Measurements from ENCODE around the gene HOXB4.

HOXB4 gene

DNA sequence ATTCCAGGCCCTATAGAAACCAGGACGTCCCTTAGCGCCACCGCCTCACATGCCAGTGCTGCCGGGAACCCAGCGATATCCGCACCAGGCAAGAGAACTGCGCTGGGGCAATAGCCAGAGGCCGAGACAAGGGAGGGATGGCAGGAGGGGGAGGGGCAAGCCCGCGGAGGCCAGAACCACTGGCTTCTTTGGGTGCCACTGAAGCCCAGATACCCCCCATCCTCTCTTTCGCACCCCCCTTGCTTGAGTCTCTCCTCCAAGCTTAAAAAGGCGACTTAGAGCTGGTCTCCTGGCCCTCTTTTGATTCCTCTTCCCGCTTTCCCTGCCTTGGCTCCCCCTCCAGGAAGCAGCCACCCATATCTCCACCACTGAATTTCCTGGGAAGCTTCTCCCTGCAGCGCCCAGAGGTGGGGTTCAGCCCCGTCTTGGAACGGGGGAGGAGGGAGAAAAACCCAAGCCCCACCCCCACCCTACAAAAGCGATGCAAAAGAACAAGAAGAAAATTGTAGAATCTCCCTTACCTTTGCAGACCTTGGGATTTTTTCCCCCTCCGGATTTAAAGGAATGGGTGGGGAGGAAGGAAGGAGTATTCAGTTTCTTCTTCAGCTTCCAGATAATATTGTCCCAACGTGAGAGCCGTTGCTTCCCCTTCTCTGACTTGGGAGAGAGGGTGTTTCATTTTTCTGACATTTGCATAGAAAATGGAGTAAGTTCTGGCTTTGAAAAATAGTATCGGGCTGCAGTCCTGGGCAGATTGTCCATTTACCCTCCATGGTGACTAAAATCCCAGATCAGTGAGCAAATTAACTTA lies 26.0 kb upstream of the HOXB4 start:
- H3K4me3 ChIP-seq (ENCODE audit: low read length), result no peak overlapping the region
- no peak for DNase-seq (ENCODE audit: low read depth)
- TF ChIP-seq, protein P1, sequence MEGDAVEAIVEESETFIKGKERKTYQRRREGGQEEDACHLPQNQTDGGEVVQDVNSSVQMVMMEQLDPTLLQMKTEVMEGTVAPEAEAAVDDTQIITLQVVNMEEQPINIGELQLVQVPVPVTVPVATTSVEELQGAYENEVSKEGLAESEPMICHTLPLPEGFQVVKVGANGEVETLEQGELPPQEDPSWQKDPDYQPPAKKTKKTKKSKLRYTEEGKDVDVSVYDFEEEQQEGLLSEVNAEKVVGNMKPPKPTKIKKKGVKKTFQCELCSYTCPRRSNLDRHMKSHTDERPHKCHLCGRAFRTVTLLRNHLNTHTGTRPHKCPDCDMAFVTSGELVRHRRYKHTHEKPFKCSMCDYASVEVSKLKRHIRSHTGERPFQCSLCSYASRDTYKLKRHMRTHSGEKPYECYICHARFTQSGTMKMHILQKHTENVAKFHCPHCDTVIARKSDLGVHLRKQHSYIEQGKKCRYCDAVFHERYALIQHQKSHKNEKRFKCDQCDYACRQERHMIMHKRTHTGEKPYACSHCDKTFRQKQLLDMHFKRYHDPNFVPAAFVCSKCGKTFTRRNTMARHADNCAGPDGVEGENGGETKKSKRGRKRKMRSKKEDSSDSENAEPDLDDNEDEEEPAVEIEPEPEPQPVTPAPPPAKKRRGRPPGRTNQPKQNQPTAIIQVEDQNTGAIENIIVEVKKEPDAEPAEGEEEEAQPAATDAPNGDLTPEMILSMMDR (conservative IDR thresholded peaks at IDR 0.05; ENCODE audit: low read depth, low read length), result no peak

DNA sequence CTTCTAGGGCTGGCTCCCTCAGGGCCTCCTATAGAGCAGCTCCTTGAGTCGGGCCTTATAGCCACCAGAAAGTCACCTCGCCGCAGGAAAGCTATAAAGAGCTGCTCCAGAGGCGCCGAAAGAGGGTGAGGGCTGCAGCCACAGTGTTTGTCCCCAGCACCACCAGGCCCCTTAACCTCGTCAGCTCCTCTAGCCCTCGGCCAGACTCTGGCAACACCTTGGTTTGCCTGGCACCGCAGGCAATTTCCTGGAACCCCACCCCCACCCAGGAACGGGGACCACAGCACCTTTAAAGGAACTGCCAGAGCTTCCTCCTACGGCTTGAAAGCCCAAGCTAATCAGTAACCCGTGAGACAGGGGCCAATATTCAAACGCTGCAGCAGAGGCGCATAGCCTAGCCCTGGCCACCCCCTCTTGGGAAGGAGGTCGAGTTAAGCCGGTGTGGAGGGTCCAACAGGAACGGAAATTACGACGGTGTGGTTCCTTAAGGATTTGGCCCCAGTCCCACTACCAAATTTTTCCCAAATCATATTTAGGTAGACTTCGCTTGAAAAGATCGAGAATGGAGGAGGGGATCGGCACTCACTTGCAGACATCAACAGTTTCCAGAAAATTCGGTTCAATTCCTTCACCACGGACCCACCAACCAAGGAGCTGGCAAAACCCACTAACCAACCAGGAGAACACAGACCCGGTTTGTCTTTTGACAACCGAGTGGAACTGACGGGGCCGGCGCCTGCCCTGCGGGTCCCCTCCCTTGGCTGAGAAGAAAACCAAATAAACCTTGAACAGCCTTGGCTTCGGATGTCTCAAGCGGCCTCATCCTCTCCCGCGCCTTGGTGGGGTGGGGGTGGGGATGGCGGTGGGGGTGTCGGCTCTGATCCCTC lies 23.6 kb upstream of the HOXB4 start:
- TF ChIP-seq, protein P1 (conservative IDR thresholded peaks at IDR 0.05; ENCODE audit: low read depth, low read length), result no peak
- no peak overlapping the region for H3K4me3 ChIP-seq (ENCODE audit: low read length)
- no peak for DNase-seq (ENCODE audit: low read depth)

DNA sequence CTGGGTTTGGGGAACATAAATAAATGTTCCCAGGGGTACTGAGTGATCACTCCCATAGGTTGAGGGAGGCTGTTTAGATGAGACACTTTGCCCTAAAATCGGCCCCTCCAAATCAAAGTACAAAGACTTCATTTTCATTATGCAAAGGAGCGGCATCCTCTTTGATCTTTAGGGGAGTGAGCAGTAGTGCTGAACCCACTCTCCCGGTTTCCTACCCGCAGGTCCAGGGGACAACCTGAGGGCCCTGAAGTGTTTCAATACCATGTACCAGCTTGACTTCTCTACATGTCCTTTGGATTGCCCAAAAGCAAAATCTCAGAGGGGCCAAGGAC lies 23.0 kb upstream of the HOXB4 start:
- TF ChIP-seq, protein P1 (conservative IDR thresholded peaks at IDR 0.05; ENCODE audit: low read depth, low read length), result no peak
- H3K4me3 ChIP-seq (ENCODE audit: low read length), result no peak overlapping the region
- DNase-seq (ENCODE audit: low read depth), result no peak

DNA sequence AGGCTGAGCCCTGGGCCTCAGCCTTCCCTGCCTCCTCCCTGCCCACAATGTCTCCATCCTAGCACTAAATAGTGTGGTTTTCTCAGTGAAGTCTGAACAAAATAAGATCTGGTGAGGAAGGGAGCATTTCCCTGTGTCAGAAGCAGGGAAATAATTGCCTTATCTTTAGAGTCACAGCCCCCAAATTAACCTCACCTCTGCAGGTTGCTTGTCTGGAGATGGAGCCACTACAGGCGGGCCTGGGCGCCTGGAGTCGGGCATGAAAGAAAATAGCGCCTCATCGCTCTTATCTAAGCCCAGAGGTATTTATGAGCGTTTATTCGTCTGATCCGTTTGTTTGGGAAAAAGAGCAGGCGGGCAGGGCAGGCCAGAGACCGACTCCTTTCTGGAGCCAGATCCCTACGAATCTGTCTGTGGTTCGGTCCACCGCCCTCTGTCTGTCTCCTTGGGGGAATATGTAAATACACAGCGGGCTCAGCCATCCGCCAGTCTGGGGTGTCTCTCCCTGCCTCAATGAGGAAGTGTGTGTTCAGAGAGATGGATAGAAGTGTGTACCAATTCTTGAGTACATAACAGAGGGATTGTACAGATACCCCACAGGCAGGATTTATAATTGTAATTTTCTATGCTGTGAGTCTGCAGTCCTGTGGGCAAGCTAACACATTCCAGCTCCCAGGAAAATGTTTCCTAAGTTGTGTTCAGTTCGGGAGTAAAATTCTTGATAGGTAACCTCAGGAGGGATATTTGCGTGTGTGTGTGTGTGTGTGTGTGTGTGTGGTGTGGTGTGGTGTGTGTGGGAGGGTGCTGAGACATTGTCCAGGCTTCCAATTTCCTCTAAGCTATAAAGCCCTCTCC lies 22.3 kb upstream of the HOXB4 start:
- H3K4me3 ChIP-seq (ENCODE audit: low read length), result no peak overlapping the region
- DNase-seq (ENCODE audit: low read depth), result no peak
- TF ChIP-seq, protein P1 (conservative IDR thresholded peaks at IDR 0.05; ENCODE audit: low read depth, low read length), result no peak

DNA sequence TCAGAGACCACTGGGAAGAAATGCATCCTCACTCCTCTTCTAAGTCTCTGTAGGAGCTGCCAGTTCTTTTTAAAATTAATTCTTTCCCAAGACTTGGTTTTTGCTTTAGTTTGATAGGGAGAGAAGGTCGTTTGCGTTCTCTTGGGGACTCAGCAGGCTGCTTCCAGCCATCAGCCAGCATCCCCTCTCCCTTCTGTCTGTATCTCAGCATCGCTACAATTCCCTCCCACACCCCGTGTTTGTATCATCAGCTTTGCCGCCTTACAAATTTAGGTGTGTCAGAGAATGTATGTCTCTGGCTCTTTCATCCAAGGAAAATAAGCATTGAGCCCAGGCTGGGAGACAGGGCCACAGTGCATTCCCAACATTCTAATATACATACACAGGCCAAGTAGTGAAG lies 21.2 kb upstream of the HOXB4 start:
- no peak overlapping the region for H3K4me3 ChIP-seq (ENCODE audit: low read length)
- TF ChIP-seq, protein P1 (conservative IDR thresholded peaks at IDR 0.05; ENCODE audit: low read depth, low read length), result no peak
- DNase-seq (ENCODE audit: low read depth), result no peak

DNA sequence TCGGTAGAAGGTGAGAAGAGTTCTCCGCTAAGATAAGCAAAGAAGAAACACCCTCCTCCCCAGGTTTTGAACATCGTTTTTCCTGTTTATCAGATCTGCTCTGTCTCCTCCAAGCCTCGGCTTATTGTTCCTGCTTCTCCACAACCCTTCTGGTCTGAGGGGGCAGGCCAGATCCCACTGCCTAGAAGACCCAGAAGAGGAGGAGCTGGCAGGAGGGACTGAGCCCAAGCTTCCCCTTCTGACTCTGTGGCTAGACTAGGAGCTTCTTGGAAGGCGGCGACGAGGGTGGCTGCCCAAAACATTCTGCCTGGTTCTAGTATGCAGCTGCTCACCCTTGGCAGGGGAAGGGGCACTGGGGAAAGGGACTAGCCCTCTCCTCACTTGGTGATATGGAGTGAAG lies 20.6 kb upstream of the HOXB4 start:
- no peak for DNase-seq (ENCODE audit: low read depth)
- TF ChIP-seq, protein P1 (conservative IDR thresholded peaks at IDR 0.05; ENCODE audit: low read depth, low read length), result no peak
- no peak overlapping the region for H3K4me3 ChIP-seq (ENCODE audit: low read length)

Measured in retinal pigment epithelial cell (primary cell).